GM19193 (cell line): ENCODE measurements around the gene ZNF597.

Experiments
- POLR2A ChIP-seq: IDR thresholded peaks from 4 replicates; pipeline ENCODE4 v1.6.1; 2011; ENCODE audit not compliant: insufficient read depth, insufficient read length; ENCODE audit errors: extremely low read depth

The ZNF597 gene

GRCh38 chr16:3480901-3481695, 37.8 kb upstream of the ZNF597 start:
- no peak for TF ChIP-seq POLR2A

- no peak for TF ChIP-seq POLR2A
Measured at GRCh38 chr16:3479654-3480216, 36.4 kb upstream of the ZNF597 start.

GRCh38 chr16:3478242-3478925, 35.1 kb upstream of the ZNF597 start:
- TF ChIP-seq POLR2A, result no peak

GRCh38 chr16:3476409-3476808, 33.1 kb upstream of the ZNF597 start:
- TF ChIP-seq POLR2A, result no peak

GRCh38 chr16:3475604-3476375, 32.5 kb upstream of the ZNF597 start:
- no peak for TF ChIP-seq POLR2A

GRCh38 chr16:3474136-3474779, 31.0 kb upstream of the ZNF597 start:
- TF ChIP-seq POLR2A, result no peak

GRCh38 chr16:3472878-3473595, 29.7 kb upstream of the ZNF597 start:
- no peak for TF ChIP-seq POLR2A

- no peak for TF ChIP-seq POLR2A
Measured at GRCh38 chr16:3471518-3472176, 28.3 kb upstream of the ZNF597 start.

- no peak for TF ChIP-seq POLR2A
Measured at GRCh38 chr16:3470723-3471122, 27.4 kb upstream of the ZNF597 start.

GRCh38 chr16:3469736-3470135, 26.4 kb upstream of the ZNF597 start:
- TF ChIP-seq POLR2A, result no peak

GRCh38 chr16:3468501-3468900, 25.2 kb upstream of the ZNF597 start:
- TF ChIP-seq POLR2A, result no peak

- TF ChIP-seq POLR2A, result no peak
Measured at GRCh38 chr16:3467921-3468320, 24.6 kb upstream of the ZNF597 start.

- no peak for TF ChIP-seq POLR2A
Measured at GRCh38 chr16:3467182-3467581, 23.9 kb upstream of the ZNF597 start.
